Measurements from ENCODE around the gene MAMLD1.

- no peak for TF ChIP-seq MYC (IDR thresholded peaks at IDR 0.05; ENCODE audit: low read depth, low read length)
- no peak for TF ChIP-seq MYC (CRISPR knock-in tag; IDR thresholded peaks at IDR 0.05; ENCODE audit: borderline replicate concordance, low read depth)
- no peak for TF ChIP-seq ZBTB49 (CRISPR knock-in tag; IDR thresholded peaks at IDR 0.05; ENCODE audit: borderline replicate concordance)
- no peak for TF ChIP-seq ELK1 (CRISPR knock-in tag; IDR thresholded peaks at IDR 0.05)
- no peak for TF ChIP-seq ZNF444 (CRISPR knock-in tag; IDR thresholded peaks at IDR 0.05)
- TF ChIP-seq CBX8 (IDR thresholded peaks at IDR 0.05; ENCODE audit: borderline replicate concordance, extremely low read depth, low read depth, low read length, poor library complexity, severe bottlenecking), result no peak
- no peak for TF ChIP-seq TBP (optimal IDR thresholded peaks at IDR 0.05; ENCODE audit: low read depth, low read length)
- no peak for TF ChIP-seq CTCF (IDR thresholded peaks at IDR 0.05 in 2 of 3, conservative IDR thresholded peaks at IDR 0.05 in 1 of 3; ENCODE audit: insufficient read depth in 2 of 3, low read depth in 1 of 3, low read length in 3 of 3)
- no peak for TF ChIP-seq ZNF561 (CRISPR knock-in tag; conservative IDR thresholded peaks at IDR 0.05)
- no peak for TF ChIP-seq POLR2G (IDR thresholded peaks at IDR 0.05; ENCODE audit: low read depth, low read length)
- no peak for TF ChIP-seq ZNF75A (CRISPR knock-in tag; IDR thresholded peaks at IDR 0.05)
Observed at GRCh38 chrX:150429594-150429993, 66.5 kb downstream of the MAMLD1 start.

Measured in K562 (cell line).